Thyroid gland (tissue), 4 donors: Measurements from ENCODE around the gene GRIN2A.

Source experiments
- CTCF ChIP-seq, 6 experiments: fragments of 200-600 bp in 3 of 6; fragments of 450-650 bp in 3 of 6; sonication (generic) in 3 of 6; IDR thresholded peaks; one replicate each; pipeline ENCODE4 v1.5.1; 2016 to 2019; ENCODE audit warnings: antibody characterized with exemption in 6 of 6, mild to moderate bottlenecking in 2 of 6, inconsistent platforms in 1 of 6, moderate library complexity in 1 of 6
- POLR2A ChIP-seq, 2 donors: fragments of 450-650 bp; IDR thresholded peaks; one replicate each; pipeline ENCODE4 v1.6.1; 2017; ENCODE audit warnings: antibody characterized with exemption in 2 of 2, mild to moderate bottlenecking in 2 of 2, moderate library complexity in 1 of 2

GRCh38 chr16:9827062-9827752 lies 355.0 kb downstream of the GRIN2A start:
- TF ChIP-seq CTCF (IDR thresholded peaks at IDR 0.05) (no peak), POLR2A (IDR thresholded peaks at IDR 0.05) (no peak)
